Activated CD8-positive, alpha-beta memory T cell treated with anti-CD3 and anti-CD28 coated beads for 36 hours (primary cell): ENCODE results near the gene SELENOW. TPM values are rescaled to one million over a fixed set of nuclear protein-coding genes. Genes with fewer than 3 reads are reported as not detected.
"Not testable (repeated sequence)": the region's sequence is repeated elsewhere in the genome, so short reads cannot be mapped to it uniquely, and the experiment has no call there.

Experiments used
- CTCF ChIA-PET: fragments of 350-600 bp; sonication (Branson Sonifier 250); formaldehyde crosslinking; loops from one replicate; lab custom pipeline; 2021; ENCODE audit warnings: antibody characterized with exemption; lab: Charles Lee
- POLR2A ChIA-PET: fragments of 350-600 bp; sonication (Branson Sonifier 250); formaldehyde crosslinking; loops from one replicate; lab custom pipeline; 2021; ENCODE audit warnings: antibody characterized with exemption; lab: Charles Lee
- total RNA-seq, 2 experiments: library from RNA; stranded (reverse); gene quantifications; one replicate each; pipeline ENCODE4 v1.2.3, GENCODE V29; 2021

SELENOW gene
- total RNA-seq, 2 experiments from 2014 or later, result 98.8 to 101 TPM

DNA sequence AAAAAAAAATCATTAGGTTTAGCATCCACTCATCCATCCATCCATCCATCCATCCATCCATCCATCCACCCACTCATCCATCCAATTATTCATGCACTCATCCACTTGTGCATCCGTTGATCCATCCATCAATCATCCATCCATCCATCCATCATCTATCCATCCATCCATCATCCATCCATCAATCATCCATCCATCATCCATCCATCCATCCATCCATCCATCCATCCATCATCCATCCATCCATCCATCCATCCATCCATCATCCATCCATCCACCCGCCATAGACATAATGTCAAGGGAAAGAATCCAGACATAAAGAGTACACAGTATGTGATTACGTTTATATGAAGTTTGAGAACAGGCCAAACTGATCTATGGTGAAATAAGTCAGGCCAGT, 9.0 kb upstream of the SELENOW start:
- CTCF ChIA-PET, result no interaction called here
- POLR2A ChIA-PET, result no interaction called here

DNA sequence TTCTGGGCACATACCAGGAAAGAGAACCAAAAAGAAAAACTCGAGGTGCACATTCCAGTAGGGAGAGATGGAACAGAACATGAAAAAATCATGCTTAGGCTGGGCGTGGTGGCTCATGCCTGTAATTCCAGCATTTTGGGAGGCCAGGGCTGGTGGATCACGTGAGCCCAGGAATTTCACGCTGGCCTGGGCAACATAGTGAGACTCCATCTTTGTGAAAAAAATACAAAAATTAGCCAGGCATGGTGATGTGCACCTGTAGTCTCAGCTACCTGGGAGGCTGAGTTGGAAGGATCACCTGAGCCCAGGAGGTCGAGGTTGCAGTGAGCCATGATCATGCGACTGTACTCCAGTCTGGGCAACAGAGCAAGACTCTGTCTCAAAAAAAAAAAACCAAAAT, 7.2 kb upstream of the SELENOW start:
- POLR2A ChIA-PET, result interaction anchor here (0.7 kb wide), 1 partner anchor 28 kb away, joined by 3 read pairs; no protein-coding TSS in a partner anchor
- CTCF ChIA-PET, result not testable (repeated sequence)

DNA sequence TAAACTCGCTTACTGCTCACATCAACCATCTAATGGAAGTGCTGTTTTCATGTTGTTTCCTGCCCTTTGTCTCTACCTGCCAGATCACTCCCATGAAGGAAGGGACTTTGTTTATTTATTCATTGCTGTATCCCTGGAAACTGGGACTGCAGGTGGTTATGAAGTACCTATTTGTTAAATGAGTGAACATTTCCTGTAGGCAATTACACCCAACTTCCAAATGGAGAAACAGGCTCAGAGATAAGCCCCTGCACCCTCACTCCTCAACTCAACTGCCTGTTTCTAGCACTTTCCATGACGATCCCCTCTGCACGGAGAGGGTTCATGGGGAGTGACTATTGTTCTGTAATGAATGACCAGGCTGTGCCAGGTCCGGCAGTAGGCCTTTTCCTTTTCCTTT, 1.9 kb upstream of the SELENOW start:
- POLR2A ChIA-PET, result no interaction called here
- CTCF ChIA-PET, result interaction anchor here (1.1 kb wide), 1 partner anchor 64 kb away, joined by 3 read pairs; the partner anchor contains the start of gene EHD2

DNA sequence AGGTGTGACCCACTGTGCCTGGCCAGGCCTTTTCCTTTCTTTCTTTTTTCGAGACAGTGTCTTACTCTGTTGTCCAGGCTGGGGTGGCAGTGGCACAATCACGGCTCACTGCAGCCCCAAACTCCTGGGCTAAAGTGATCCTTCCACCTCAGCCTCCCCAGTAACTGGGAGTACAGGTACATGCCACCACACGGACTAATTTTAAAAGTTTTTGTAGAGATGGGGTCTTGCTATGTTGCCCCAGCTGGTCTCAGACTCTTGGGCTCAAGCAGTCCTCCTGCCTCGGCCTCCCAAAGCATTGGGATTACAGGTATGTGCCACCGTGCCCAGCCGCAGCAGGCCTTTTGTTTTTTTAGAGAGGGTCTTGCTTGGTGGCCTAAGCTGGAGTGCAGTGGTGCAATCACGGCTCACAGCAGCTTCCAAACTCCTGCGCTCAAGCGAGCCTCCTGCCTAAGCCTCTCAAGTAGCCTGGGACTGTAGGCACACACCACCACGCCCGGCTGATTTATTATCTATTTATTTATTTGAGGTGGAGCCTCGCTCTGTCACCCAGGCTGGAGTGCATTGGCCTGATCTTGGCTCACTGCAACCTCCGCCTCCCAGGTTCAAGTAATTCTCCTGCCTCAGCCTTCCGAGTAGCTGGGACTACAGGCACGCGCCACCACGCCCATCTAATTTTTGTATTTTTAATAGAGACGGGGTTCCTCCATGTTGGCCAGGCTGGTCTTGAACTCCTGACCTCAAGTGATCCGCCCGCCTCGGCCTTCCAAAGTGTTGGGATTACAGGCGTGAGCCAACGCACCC, 1.1 kb upstream of the SELENOW start:
- ChIA-PET POLR2A (interaction anchor here (0.5 kb wide), 2 partner anchors 17 to 34 kb away, joined by 3 read pairs; no protein-coding TSS in a partner anchor), CTCF (interaction anchor here (0.8 to 1.1 kb wide), 2 partner anchors 32 to 64 kb away, joined by 3 read pairs; partner anchors contain the start of genes EHD2 and NOP53)

DNA sequence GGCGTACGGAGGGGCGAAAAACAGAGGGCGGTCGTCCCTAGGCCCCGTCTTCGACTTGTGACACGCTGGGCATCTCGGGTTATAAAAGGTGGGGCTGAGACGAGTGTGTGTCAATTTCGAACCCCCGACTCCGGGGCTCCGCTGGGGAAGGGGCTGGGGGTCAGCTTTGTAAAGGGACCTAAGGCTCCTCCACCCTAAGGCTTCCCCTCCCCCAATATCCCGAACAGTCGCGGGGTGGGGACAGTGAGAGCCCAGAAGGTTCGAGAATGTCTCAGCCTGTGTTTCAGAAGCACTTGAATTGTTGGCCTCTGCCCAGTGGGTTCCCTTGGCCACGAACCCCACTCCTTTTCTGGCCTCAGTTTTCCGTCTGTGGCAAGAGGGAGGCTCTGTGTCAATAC, 450 bp downstream of the SELENOW start:
- POLR2A ChIA-PET, result no interaction called here
- CTCF ChIA-PET, result no interaction called here

DNA sequence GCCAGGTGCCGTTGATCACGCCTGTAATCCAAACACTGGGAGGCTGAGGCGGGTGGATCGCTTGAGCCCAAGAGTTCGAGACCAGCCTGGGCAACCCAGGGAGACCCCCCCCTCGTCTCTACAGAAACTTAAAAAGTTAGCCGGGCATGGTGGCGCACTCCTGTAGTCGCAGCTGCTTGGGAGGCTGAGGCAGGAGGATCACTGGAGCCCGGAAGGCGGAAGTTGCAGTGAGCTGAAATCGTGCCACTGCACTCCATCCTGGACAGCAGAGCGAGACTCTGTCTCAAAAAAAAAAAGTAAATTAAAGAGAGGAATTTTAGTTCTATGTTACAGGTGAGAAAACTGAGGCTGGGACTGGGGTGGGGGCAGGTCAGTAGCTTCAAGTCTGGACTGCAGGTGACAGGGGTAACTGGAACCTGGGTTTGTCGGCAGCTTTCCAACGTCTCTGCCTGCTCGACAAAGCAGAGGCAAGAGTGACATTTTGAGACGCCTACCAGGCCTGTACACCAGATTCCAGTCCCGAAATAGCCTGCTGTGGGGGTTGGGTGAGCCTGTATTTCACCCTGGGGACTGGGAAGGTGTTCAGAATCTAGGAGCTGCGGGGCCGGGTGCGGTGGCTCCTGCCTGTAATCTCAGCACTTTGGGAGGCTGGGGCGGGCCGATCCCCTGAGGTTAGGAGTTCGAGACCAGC, 1.2 kb downstream of the SELENOW start:
- ChIA-PET POLR2A (no interaction called here), CTCF (no interaction called here)

DNA sequence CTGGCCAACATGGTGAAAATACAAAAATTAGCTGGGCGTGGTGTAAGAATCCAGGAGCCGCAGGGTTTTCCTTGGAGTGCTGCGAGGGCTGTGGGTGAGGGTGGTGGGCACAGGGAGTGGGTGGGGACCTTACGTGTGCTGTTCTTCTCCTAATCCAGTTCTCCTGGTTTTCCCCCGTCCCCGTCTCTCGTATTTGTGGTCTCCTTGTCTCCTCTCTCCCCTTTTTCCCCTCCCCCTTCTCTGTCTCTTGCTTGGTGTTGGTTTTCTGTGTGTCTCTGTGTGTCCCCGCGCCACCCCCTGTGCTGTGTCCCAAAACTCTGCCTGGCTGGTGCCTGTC, 1.7 kb downstream of the SELENOW start:
- ChIA-PET CTCF (no interaction called here), POLR2A (no interaction called here)

DNA sequence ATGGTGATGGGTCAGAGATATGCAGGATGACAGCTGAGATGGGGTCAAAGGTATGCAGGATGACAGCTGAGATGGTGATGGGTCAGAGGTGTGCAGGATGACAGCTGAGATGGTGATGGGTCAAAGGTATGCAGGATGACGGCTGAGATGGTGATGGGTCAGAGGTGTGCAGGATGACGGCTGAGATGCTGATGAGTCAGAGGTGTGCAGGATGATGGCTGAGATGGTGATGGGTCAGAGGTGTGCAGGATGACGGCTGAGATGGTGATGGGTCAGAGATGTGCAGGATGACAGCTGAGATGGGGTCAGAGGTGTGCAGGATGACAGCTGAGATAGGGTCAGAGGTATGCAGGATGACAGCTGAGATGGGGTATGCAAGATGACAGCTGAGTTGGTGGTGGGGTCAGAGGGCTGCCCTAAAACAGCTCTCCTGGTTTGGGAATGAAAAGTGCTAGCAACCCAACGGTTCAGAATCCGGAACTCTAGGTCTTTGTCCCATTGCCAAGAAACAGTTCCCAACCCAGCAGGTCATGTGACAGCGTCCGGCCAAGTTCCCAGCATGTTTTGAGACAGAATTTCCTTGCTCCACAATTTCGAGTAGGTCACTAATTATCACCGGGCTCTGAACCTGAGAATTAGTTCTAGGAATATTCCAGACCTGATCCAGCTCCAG, 3.2 kb downstream of the SELENOW start:
- ChIA-PET POLR2A (no interaction called here), CTCF (interaction anchor here (1.0 kb wide), 2 partner anchors 8 to 223 kb away, joined by 3 read pairs; no protein-coding TSS in a partner anchor)

DNA sequence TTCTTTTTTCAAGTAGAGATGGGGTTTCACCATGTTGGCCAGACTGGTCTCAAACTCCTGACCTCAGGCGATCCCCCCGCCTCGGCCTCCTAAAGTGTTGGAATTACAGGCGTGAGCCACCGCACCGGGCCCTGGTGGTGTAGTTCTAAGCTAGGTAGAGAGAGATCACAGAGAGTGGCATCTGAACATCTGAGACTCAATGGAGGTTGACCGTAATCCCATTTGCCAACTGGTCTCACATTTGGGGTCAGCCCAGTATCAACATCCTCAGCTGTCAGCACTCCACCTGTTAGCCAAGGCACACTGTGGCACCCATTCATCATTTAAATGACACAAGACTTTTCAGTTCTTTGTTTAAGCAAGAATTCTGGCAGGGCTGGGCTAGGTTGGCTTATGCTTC, 8.1 kb downstream of the SELENOW start:
- POLR2A ChIA-PET, result interaction anchor here (0.7 kb wide), 1 partner anchor 11 kb away, joined by 6 read pairs; no protein-coding TSS in a partner anchor
- CTCF ChIA-PET, result no interaction called here

DNA sequence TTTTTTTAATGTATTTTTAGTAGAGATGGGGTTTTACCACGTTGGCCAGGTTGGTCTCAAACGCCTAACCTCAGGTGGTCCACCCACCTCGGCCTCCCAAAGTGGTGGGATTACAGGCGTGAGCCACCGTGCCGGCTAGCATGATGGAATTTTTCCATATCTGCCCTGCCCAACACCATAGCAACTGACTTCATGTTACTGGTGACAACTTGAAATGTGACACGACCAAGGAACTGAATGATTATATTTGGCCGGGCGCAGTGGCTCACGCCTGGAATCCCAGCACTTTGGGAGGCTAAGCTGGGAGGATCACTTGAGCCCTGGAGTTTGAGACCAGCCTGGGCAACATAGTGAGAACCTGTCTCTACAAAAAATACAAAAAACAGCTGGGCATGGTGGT, 8.8 kb downstream of the SELENOW start:
- CTCF ChIA-PET, result interaction anchor here (1.2 kb wide), 1 partner anchor 74 kb away, joined by 5 read pairs; the partner anchor contains the start of gene EHD2
- POLR2A ChIA-PET, result interaction anchor here (0.7 kb wide), 1 partner anchor 82 kb away, joined by 4 read pairs; no protein-coding TSS in a partner anchor

DNA sequence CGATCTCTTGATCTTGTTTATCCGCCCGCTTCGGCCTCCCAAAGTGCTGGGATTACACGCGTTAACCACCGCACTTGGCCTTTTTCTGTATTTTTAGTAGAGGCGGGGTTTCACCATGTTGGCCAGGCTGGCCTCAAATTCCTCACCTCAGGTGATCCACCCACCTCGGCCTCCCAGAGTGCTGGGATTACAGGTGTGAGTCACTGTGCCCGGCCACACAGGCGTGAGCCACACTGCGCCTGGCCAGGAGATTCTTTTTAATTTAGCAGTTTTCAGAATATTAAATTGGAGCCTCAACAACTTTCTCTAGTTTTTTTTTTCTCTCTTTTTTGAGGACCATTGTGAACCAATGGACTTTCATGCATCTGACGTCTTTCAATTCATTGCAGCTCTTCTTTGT, 11.3 kb downstream of the SELENOW start:
- POLR2A ChIA-PET, result not testable (repeated sequence)
- CTCF ChIA-PET, result interaction anchor here (0.6 to 1.2 kb wide), 4 partner anchors 9 to 84 kb away, joined by 3 to 4 read pairs (median 3); no protein-coding TSS in a partner anchor

DNA sequence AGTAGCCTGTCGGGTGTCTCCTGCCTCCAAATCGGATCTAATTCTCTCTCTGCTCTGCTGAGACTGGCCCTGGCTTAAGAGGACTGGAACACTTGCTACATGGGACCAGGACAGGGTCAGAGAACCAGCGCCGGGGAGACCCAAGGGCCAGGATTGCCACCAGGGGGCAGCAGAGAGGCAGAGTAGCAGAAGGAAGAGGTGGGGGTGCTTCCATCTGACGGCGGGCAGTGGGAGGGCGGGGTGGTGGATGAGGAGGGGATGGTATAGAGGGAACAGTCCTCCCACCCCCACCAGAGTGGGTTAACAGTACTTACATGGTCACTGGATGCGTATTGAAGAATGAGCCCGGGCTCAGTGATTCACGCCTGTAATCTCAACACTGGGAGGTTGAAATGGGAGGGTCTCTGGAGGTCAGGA, 11.9 kb downstream of the SELENOW start:
- ChIA-PET POLR2A (no interaction called here), CTCF (interaction anchor here (0.6 to 1.2 kb wide), 5 partner anchors 9 to 85 kb away, joined by 3 to 4 read pairs (median 3); no protein-coding TSS in a partner anchor)

DNA sequence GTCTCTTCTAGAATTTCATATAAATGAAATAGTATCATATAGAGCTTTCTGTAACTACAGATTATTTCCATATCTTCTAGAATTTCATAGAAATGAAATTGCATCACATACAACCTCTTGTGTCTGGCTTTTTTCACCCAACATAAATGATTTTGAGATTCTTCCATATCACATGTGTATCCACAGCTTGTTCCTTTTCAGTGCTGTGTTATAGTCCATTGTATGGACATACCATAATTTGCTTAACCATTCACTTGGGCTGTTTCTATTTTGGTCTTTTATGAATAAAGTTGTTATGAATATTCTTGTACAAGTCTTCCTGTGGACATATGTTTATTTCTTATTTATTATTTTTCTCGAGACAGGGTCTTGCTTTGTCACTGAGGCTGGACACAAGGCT, 14.1 kb downstream of the SELENOW start:
- POLR2A ChIA-PET, result no interaction called here
- CTCF ChIA-PET, result interaction anchor here (0.5 kb wide), 1 partner anchor 245 kb away, joined by 3 read pairs; no protein-coding TSS in a partner anchor

DNA sequence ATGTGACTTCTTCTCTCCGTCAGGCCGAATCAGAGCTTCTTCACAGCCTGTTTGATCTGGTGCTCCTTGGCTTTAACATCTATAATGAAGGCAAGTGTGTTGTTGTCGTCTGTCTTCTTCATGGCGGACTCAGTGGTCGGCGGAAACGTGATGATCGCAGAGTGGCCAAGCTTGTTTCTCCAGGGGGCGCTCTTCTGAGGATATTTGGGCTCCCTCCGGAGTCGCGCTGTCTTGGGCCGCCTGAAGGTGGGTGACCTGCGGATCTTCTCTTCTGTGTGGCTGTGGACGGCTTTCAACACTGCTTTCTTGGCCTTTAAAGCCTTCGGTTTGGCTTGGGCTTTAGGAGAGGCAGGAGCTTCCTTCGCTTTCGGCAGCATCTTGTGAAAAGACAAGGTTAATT, 16.0 kb downstream of the SELENOW start:
- ChIA-PET CTCF (interaction anchor here (0.7 to 0.8 kb wide), 2 partner anchors 87 to 310 kb away, joined by 3 read pairs; no protein-coding TSS in a partner anchor), POLR2A (interaction anchor here (0.7 kb wide), 1 partner anchor 17 kb away, joined by 3 read pairs; no protein-coding TSS in a partner anchor)

DNA sequence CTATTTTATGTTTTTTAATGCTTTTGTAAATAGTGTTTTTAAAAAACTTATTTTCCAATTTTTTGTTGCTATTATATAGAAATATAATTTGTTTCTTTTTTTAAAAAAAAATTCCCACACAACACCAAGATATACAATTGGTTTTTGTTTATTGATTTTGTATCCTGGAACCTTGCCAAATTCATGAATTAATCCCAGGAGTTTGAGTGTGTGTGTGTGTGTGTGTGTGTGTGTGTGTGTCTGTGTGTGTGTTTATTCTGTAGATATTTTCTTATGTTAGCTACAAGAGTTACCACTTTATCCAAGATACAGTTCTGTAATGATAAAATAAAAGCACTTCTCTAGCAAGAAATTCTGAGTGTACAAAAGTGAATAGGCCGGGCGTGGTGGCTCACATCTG, 18.3 kb downstream of the SELENOW start:
- ChIA-PET CTCF (no interaction called here), POLR2A (no interaction called here)

DNA sequence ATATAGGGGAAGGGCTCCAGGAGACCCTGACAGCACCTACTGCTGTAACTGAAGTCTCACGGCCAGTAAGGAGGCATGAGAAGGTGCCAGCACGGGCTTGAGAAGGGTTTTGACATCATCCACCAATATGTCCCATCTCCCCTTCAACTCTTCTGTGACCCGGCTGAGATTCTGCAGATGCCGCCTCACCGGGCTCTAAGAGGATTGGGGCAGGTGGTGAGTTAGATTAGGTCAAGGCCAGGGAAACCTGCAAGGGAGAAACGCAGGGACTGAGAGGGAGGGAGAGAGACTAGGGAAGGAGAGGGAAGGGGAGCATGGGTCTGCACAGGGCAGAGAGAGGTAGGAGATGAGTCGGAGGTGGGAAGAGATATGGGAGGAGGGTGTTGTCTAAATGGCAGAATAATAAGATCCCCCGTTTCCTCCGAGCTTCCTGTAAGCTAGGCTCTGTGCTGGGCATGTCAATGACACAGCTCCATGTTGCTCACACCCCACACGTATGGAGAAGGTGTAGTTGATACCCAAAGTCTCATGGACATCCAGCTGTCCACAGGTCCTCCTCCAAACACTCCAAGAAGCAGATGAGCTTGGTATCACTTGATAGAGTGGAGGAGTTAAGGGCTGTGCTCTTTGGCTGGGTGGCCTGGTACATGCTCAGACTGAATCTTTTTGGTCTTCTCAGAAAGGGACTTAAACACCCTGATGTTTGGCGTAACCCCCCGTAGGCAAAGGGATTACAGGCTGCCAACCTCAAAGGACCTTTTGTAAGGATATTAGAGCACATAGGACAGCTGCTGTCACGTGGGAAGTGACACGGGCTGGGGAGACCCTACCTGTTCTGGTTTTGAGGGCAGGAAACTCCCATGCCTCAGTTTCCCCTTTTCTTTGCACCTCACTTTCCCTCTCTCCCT, 19.7 kb downstream of the SELENOW start:
- CTCF ChIA-PET, result no interaction called here
- POLR2A ChIA-PET, result no interaction called here

DNA sequence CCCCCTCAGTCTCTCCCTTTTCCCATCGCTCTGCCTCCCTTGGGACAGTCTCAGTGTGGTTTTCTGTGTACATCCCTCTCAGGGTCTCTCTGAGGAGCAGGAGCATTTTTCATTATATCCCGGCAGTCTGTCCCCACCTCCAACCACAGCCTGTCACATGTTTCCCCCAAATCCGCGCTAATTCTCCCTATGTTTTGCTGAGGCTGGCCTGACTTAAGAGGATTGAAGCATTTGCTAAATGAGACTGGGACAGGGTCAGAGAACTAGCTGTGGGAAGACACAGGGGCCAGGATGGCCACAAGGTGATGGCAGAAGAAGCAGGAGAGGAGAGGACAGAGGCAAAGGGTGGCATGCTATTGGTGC, 20.4 kb downstream of the SELENOW start:
- CTCF ChIA-PET, result no interaction called here
- POLR2A ChIA-PET, result no interaction called here

DNA sequence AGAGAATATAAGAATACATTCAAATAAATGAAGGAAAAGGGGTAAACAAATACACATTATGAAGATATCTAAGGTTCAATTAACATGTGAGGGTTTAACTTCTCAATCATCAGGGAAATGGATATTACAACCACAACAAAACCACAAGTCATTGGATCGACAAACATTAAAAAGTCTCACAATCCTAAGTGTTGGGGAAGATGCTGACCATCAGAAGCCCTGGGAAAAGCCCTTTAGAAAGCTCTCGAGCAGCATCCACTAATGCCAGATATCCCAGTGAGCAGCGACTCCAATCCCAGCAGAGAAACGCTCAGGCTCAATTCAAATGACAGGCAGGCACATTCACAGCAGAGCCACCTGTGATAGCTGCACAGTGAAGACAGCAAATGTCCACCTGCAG, 22.8 kb downstream of the SELENOW start:
- CTCF ChIA-PET, result interaction anchor here (0.6 kb wide), 1 partner anchor 10 kb away, joined by 3 read pairs; no protein-coding TSS in a partner anchor
- POLR2A ChIA-PET, result no interaction called here
